ENCODE results near the gene ACTR6. TPM values are rescaled to one million over a fixed set of nuclear protein-coding genes. Genes with fewer than 3 reads are reported as not detected.

The ACTR6 gene
- total RNA-seq, 2 donors from 2014 or later = 10.3 to 32.6 TPM

DNA sequence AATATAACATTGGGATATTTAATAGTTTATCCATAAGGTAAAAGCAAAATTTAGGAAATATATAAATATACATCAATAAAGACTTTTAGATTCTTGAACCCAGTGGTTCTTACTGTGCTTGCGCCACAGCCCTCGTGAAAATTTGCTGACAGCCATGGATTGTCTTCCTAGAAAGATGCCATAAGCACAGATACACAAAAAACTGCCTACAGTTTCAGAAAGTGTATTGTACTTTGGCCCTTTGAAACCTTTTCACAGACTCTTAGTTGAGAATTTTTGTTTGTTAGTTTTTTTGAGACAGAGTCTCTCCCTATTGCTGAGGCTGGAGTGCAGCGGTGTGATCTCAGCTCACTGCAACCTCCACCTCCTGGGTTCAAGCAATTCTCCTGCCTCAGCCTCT lies 38.2 kb downstream of the ACTR6 start:
- Histone ChIP-seq H3K27ac (no peak overlapping the region), H3K4me3 (no peak overlapping the region), H3K27me3 (replicated peaks; ENCODE audit: insufficient read depth) (no peaks in the 10 kb centered on the region), H3K9me3 (no peaks in the 10 kb centered on the region), H3K4me1 (replicated peaks) (no peaks in the 10 kb centered on the region), H3K36me3 (no peaks in the 10 kb centered on the region)
- WGBS = 98% methylated on average over 3 of the region's 3 CpGs
- intact Hi-C loops (cut with DNase I) = loop anchor here (10.0 kb wide), 1 partner anchor 496 kb away; no protein-coding TSS in a partner anchor
- no peak for DNase-seq (ENCODE audit: low spot score)
- TF ChIP-seq CTCF (IDR thresholded peaks at IDR 0.05) = no peak
- no peak for TF ChIP-seq POLR2AphosphoS5 (IDR thresholded peaks at IDR 0.05)
- TF ChIP-seq POLR2A (IDR thresholded peaks at IDR 0.05) = no peak

DNA sequence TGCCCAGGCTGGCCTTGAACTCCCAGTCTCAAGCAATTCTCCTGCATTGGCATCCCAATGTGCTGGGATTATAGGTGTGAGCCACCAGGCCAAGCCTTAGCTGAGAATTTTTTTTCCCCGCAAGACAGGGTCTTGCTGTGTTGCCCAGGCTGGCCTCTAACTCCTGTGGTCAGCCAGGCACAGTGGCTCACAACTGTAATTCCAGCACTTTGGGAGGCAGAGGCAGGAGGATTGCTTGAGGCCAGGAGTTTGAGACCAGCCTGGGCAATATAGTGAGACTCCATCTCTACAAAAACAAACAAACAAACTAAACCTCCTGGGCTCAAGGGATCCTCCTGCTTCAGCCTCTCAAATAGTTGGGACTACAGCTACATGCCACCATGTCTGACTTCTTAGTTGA lies 39.0 kb downstream of the ACTR6 start:
- no peak overlapping the region for H3K27ac ChIP-seq
- 100% methylated on average over 1 of the region's 1 CpG for WGBS
- no peak for DNase-seq (ENCODE audit: low spot score)
- no peaks in the 10 kb centered on the region for H3K36me3 ChIP-seq
- no peak overlapping the region for H3K4me3 ChIP-seq
- no peaks in the 10 kb centered on the region for H3K4me1 ChIP-seq (replicated peaks)
- H3K27me3 ChIP-seq (replicated peaks; ENCODE audit: insufficient read depth) = no peaks in the 10 kb centered on the region
- H3K9me3 ChIP-seq = no peaks in the 10 kb centered on the region
- intact Hi-C loops (cut with DNase I) = loop anchor here (10.0 kb wide), 1 partner anchor 495 kb away; no protein-coding TSS in a partner anchor
- TF ChIP-seq POLR2AphosphoS5 (IDR thresholded peaks at IDR 0.05) (no peak), CTCF (IDR thresholded peaks at IDR 0.05) (no peak), POLR2A (IDR thresholded peaks at IDR 0.05) (no peak)

DNA sequence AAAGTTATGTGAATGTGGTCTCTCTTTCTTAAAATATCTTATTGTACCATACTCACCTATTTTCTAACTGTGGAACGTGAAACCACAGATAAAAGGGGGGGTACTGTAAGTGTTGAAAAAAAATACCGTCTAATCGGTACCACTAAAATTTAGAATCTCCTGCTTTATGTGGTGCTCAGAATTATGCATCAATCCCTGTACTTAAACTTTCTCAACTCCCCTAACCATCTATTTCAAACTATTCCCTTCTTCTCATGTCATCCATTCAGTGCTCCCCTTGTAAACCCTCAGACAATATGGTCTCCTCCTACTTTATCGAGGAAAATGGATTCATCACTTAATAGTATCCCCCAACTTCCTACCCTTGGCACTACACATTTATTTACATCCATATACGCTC lies 42.5 kb downstream of the ACTR6 start:
- 85% methylated on average over 5 of the region's 5 CpGs for WGBS
- TF ChIP-seq POLR2A (IDR thresholded peaks at IDR 0.05) (no peak), POLR2AphosphoS5 (IDR thresholded peaks at IDR 0.05) (no peak), CTCF (IDR thresholded peaks at IDR 0.05) (no peak)
- H3K27ac ChIP-seq = no peak overlapping the region
- no peaks in the 10 kb centered on the region for H3K9me3 ChIP-seq
- H3K4me1 ChIP-seq (replicated peaks) = no peaks in the 10 kb centered on the region
- no peaks in the 10 kb centered on the region for H3K36me3 ChIP-seq
- DNase-seq (ENCODE audit: low spot score) = no peak
- no peak overlapping the region for H3K4me3 ChIP-seq
- no peaks in the 10 kb centered on the region for H3K27me3 ChIP-seq (replicated peaks; ENCODE audit: insufficient read depth)
- intact Hi-C loops (cut with DNase I) = no loop called here

GRCh38 chr12:100247765-100248164 lies 47.1 kb downstream of the ACTR6 start:
- DNase-seq (ENCODE audit: low spot score) = no peak
- WGBS = 95% methylated on average over 4 of the region's 4 CpGs
- Histone ChIP-seq H3K27ac (no peak overlapping the region), H3K9me3 (no peaks in the 10 kb centered on the region), H3K27me3 (replicated peaks; ENCODE audit: insufficient read depth) (no peaks in the 10 kb centered on the region), H3K4me1 (replicated peaks) (no peaks in the 10 kb centered on the region), H3K4me3 (no peak overlapping the region), H3K36me3 (no peaks in the 10 kb centered on the region)
- TF ChIP-seq CTCF (IDR thresholded peaks at IDR 0.05) (no peak), POLR2AphosphoS5 (IDR thresholded peaks at IDR 0.05) (no peak), POLR2A (IDR thresholded peaks at IDR 0.05) (no peak)
- intact Hi-C loops (cut with DNase I) = no loop called here

DNA sequence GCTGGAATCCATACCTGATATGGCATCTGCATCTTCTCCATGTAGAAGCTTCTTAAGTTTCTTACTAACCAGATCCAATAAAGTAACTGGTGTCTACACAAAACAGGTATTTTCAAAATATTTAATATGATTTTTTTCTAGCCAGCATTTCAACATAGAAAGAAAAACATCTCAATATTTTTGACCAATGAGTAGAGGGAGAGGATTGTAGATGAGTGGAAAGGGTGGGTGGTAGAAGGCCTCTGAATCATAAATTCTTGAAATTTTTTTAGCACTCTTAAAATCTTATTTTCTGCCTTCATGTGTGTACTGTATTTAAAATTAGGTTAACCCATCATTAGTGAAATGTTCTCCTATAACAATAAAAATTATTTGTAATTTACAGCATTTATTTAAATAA lies 48.3 kb downstream of the ACTR6 start:
- intact Hi-C loops (cut with DNase I) = no loop called here
- H3K27ac ChIP-seq = no peak overlapping the region
- TF ChIP-seq POLR2AphosphoS5 (IDR thresholded peaks at IDR 0.05) = no peak
- no peaks in the 10 kb centered on the region for H3K36me3 ChIP-seq
- H3K27me3 ChIP-seq (replicated peaks; ENCODE audit: insufficient read depth) = no peaks in the 10 kb centered on the region
- no peak overlapping the region for H3K4me3 ChIP-seq
- no peaks in the 10 kb centered on the region for H3K9me3 ChIP-seq
- no peaks in the 10 kb centered on the region for H3K4me1 ChIP-seq (replicated peaks)
- no peak for DNase-seq (ENCODE audit: low spot score)

Measured in prostate gland (tissue), 2 donors.